ENCODE data around the gene FAM53C.

DNA sequence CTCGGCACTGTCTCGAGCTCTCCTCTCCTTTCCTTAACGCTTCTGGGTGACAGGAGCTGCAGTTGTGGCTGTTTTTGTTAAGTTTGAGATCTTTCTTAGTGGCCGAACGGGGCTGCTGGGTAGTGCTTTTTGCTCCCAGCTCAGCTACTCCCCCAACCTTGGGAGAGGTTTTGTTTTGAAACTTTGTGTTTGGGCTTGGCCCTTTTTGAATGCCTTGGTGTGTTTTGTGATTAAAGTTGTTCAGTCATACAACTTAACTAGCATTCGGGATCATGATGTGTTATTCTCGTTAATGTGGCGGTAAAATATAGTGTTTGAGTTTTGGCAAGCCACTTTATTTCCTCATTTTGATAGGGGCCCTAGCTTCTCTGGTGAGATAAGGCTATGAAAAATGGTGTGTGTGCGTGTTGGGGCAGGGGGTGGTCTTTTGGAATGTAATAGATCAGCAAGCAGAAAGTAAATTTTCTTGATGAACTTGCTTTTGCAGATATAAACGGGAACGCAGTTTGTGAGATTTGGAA, 15.6 kb downstream of the FAM53C start:
- TF ChIP-seq, protein P1, sequence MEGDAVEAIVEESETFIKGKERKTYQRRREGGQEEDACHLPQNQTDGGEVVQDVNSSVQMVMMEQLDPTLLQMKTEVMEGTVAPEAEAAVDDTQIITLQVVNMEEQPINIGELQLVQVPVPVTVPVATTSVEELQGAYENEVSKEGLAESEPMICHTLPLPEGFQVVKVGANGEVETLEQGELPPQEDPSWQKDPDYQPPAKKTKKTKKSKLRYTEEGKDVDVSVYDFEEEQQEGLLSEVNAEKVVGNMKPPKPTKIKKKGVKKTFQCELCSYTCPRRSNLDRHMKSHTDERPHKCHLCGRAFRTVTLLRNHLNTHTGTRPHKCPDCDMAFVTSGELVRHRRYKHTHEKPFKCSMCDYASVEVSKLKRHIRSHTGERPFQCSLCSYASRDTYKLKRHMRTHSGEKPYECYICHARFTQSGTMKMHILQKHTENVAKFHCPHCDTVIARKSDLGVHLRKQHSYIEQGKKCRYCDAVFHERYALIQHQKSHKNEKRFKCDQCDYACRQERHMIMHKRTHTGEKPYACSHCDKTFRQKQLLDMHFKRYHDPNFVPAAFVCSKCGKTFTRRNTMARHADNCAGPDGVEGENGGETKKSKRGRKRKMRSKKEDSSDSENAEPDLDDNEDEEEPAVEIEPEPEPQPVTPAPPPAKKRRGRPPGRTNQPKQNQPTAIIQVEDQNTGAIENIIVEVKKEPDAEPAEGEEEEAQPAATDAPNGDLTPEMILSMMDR (IDR thresholded peaks at IDR 0.05) = no peak
- no peak for TF ChIP-seq SIN3A (IDR thresholded peaks at IDR 0.05; ENCODE audit: borderline replicate concordance, insufficient read depth, low read depth, low read length)
- no peak for TF ChIP-seq POLR2AphosphoS5 (IDR thresholded peaks at IDR 0.05; ENCODE audit: low read depth, low read length)
- TF ChIP-seq, protein P2, sequence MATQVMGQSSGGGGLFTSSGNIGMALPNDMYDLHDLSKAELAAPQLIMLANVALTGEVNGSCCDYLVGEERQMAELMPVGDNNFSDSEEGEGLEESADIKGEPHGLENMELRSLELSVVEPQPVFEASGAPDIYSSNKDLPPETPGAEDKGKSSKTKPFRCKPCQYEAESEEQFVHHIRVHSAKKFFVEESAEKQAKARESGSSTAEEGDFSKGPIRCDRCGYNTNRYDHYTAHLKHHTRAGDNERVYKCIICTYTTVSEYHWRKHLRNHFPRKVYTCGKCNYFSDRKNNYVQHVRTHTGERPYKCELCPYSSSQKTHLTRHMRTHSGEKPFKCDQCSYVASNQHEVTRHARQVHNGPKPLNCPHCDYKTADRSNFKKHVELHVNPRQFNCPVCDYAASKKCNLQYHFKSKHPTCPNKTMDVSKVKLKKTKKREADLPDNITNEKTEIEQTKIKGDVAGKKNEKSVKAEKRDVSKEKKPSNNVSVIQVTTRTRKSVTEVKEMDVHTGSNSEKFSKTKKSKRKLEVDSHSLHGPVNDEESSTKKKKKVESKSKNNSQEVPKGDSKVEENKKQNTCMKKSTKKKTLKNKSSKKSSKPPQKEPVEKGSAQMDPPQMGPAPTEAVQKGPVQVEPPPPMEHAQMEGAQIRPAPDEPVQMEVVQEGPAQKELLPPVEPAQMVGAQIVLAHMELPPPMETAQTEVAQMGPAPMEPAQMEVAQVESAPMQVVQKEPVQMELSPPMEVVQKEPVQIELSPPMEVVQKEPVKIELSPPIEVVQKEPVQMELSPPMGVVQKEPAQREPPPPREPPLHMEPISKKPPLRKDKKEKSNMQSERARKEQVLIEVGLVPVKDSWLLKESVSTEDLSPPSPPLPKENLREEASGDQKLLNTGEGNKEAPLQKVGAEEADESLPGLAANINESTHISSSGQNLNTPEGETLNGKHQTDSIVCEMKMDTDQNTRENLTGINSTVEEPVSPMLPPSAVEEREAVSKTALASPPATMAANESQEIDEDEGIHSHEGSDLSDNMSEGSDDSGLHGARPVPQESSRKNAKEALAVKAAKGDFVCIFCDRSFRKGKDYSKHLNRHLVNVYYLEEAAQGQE (IDR thresholded peaks at IDR 0.05; ENCODE audit: insufficient read depth in 1 of 2, low read depth in 2 of 2, low read length in 1 of 2) = no peak
- TF ChIP-seq TCF7L2 (IDR thresholded peaks at IDR 0.05; ENCODE audit: low read depth, low read length) = no peak

Measured in Panc1 (cell line).